ENCODE data around the gene FCMR. TPM values are rescaled to one million over a fixed set of nuclear protein-coding genes. Genes with fewer than 3 reads are reported as not detected.

Gene FCMR
- total and polyA plus RNA-seq, 2 donors from 2014 or later, result 1.3 to 16.7 TPM

GRCh38 chr1:206905295-206906164 is 16.2 kb downstream of the FCMR start:
- Histone ChIP-seq H3K4me1 (ENCODE audit: control insufficient read depth in 2 of 3, insufficient read depth in 2 of 3, low read depth in 1 of 3, low read length in 3 of 3) (peaks cover 0 to 7% (median 0%) of the 10 kb centered on the region in 3 donors), H3K9me3 (ENCODE audit: control insufficient read depth in 2 of 3, insufficient read depth in 1 of 3, low read length in 3 of 3) (no peaks in the 10 kb centered on the region), H3K27me3 (ENCODE audit: control insufficient read depth, insufficient read depth, low read length) (no peaks in the 10 kb centered on the region), H3K36me3 (ENCODE audit: control insufficient read depth in 2 of 3, insufficient read depth in 3 of 3, low read length in 3 of 3) (no peaks in the 10 kb centered on the region), H3K27ac (ENCODE audit: low read depth in 2 of 2, low read length in 2 of 2) (no peak overlapping the region), H3K9ac (ENCODE audit: low read length in 3 of 3) (no peak overlapping the region), H3K4me3 (ENCODE audit: low read length in 3 of 3) (no peak overlapping the region)
- DNase-seq (no peak), FAIRE-seq (no peak)
- no peak for TF ChIP-seq CTCF (IDR thresholded peaks at IDR 0.05; ENCODE audit: borderline replicate concordance, extremely low read depth, insufficient read depth)
- intact Hi-C loops (cut with DNase I), result no loop called here

GRCh38 chr1:206904423-206905142 is 17.2 kb downstream of the FCMR start:
- Histone ChIP-seq H3K27me3 (ENCODE audit: control insufficient read depth, insufficient read depth, low read length) (no peaks in the 10 kb centered on the region), H3K27ac (ENCODE audit: low read depth in 2 of 2, low read length in 2 of 2) (no peak overlapping the region), H3K9me3 (ENCODE audit: control insufficient read depth in 2 of 3, insufficient read depth in 1 of 3, low read length in 3 of 3) (no peaks in the 10 kb centered on the region), H3K4me3 (ENCODE audit: low read length in 3 of 3) (no peak overlapping the region), H3K4me1 (ENCODE audit: control insufficient read depth in 2 of 3, insufficient read depth in 2 of 3, low read depth in 1 of 3, low read length in 3 of 3) (peaks cover 0 to 2% (median 0%) of the 10 kb centered on the region in 3 donors), H3K36me3 (ENCODE audit: control insufficient read depth in 2 of 3, insufficient read depth in 3 of 3, low read length in 3 of 3) (no peaks in the 10 kb centered on the region), H3K9ac (ENCODE audit: low read length in 3 of 3) (no peak overlapping the region)
- intact Hi-C loops (cut with DNase I), result no loop called here
- FAIRE-seq, result no peak
- no peak for TF ChIP-seq CTCF (IDR thresholded peaks at IDR 0.05; ENCODE audit: borderline replicate concordance, extremely low read depth, insufficient read depth)
- no peak for DNase-seq

- intact Hi-C loops (cut with DNase I), result no loop called here
- Histone ChIP-seq H3K36me3 (ENCODE audit: control insufficient read depth in 2 of 3, insufficient read depth in 3 of 3, low read length in 3 of 3) (no peaks in the 10 kb centered on the region), H3K9me3 (ENCODE audit: control insufficient read depth in 2 of 3, insufficient read depth in 1 of 3, low read length in 3 of 3) (no peaks in the 10 kb centered on the region), H3K4me1 (ENCODE audit: control insufficient read depth in 2 of 3, insufficient read depth in 2 of 3, low read depth in 1 of 3, low read length in 3 of 3) (no peaks in the 10 kb centered on the region), H3K27me3 (ENCODE audit: control insufficient read depth, insufficient read depth, low read length) (no peaks in the 10 kb centered on the region), H3K27ac (ENCODE audit: low read depth in 2 of 2, low read length in 2 of 2) (no peak overlapping the region), H3K9ac (ENCODE audit: low read length in 3 of 3) (no peak overlapping the region), H3K4me3 (ENCODE audit: low read length in 3 of 3) (no peak overlapping the region)
- no peak for TF ChIP-seq CTCF (IDR thresholded peaks at IDR 0.05; ENCODE audit: borderline replicate concordance, extremely low read depth, insufficient read depth)
- no peak for FAIRE-seq
- DNase-seq, result no peak
These were observed 18.1 kb downstream of the FCMR start for GRCh38 chr1:206903687-206904086.
